ENCODE data around the gene BTBD7.

DNA sequence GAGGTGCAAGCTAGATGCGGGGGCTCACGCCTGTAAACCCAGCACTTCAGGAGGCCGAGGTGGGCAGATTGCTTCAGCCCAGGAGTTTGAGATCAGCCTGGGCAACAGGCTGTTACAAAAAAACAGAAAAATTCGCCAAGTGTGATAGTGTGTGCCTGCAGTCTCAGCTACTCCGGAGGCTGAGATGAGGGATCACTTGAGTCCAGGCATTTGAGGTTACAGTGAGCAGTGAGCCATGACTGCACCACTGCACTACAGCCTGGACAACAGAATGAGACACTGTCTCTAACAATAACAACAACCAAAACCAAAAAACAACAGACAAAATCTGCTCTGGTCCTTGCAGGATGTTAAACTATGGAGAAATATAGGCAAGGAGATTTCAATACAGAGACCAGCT, 13.9 kb downstream of the BTBD7 start:
- TF ChIP-seq, protein P1, sequence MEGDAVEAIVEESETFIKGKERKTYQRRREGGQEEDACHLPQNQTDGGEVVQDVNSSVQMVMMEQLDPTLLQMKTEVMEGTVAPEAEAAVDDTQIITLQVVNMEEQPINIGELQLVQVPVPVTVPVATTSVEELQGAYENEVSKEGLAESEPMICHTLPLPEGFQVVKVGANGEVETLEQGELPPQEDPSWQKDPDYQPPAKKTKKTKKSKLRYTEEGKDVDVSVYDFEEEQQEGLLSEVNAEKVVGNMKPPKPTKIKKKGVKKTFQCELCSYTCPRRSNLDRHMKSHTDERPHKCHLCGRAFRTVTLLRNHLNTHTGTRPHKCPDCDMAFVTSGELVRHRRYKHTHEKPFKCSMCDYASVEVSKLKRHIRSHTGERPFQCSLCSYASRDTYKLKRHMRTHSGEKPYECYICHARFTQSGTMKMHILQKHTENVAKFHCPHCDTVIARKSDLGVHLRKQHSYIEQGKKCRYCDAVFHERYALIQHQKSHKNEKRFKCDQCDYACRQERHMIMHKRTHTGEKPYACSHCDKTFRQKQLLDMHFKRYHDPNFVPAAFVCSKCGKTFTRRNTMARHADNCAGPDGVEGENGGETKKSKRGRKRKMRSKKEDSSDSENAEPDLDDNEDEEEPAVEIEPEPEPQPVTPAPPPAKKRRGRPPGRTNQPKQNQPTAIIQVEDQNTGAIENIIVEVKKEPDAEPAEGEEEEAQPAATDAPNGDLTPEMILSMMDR (IDR thresholded peaks at IDR 0.05) = no peak
- no peak for TF ChIP-seq POLR2A (IDR thresholded peaks at IDR 0.05)
